WI38 (cell line): ENCODE data around the gene ABHD15.

ENCODE experiments used
- H3K4me3 ChIP-seq: 2 replicates; pipeline ENCODE4 v1.5.1; 2011; ENCODE audit warnings: low read depth, mild to moderate bottlenecking, control low read depth, low read length
- TF ChIP-seq, protein P1 (sequence below): IDR thresholded peaks from 2 replicates; pipeline ENCODE4 v1.5.1; 2012; ENCODE audit warnings: low read depth, mild to moderate bottlenecking, control low read depth, low read length

Gene ABHD15, protein sequence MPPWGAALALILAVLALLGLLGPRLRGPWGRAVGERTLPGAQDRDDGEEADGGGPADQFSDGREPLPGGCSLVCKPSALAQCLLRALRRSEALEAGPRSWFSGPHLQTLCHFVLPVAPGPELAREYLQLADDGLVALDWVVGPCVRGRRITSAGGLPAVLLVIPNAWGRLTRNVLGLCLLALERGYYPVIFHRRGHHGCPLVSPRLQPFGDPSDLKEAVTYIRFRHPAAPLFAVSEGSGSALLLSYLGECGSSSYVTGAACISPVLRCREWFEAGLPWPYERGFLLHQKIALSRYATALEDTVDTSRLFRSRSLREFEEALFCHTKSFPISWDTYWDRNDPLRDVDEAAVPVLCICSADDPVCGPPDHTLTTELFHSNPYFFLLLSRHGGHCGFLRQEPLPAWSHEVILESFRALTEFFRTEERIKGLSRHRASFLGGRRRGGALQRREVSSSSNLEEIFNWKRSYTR

DNA sequence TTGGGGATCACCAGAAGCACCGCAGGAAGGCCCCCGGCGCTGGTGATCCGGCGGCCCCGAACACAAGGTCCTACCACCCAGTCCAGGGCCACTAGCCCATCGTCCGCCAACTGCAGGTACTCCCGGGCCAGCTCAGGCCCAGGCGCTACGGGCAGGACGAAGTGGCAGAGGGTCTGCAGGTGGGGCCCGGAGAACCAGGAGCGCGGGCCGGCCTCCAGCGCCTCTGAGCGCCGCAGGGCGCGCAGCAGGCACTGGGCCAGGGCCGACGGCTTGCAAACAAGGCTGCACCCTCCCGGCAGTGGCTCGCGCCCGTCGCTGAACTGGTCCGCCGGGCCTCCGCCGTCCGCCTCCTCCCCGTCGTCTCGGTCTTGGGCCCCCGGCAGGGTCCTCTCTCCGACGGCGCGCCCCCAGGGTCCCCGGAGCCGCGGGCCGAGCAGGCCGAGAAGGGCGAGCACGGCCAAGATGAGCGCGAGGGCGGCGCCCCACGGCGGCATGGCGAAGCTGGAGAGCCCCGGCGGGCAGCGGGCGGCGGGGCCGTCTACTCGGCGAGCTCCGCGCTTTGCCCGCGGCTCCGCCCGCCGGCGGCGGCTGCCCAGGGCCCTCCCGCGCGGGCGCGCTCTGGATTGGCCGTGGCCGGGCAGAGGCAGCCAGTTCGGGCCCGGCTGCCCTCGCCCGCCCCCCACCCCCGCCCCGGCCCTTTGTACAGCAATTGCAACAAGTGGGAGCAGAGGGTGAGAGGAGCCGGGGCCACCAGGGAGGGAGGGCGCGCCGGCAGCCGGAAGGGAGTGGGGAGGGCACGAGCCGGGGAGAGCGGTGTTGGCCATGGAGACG, at the start of gene ABHD15:
ABHD15 (minus strand) TSS at position 565 of the 831 bp plus-strand sequence; CDS start at position 494, 71 bp downstream.
- peak within 1 kb of the TSS; percentile 73 for H3K4me3 ChIP-seq
- TF ChIP-seq, protein P1, sequence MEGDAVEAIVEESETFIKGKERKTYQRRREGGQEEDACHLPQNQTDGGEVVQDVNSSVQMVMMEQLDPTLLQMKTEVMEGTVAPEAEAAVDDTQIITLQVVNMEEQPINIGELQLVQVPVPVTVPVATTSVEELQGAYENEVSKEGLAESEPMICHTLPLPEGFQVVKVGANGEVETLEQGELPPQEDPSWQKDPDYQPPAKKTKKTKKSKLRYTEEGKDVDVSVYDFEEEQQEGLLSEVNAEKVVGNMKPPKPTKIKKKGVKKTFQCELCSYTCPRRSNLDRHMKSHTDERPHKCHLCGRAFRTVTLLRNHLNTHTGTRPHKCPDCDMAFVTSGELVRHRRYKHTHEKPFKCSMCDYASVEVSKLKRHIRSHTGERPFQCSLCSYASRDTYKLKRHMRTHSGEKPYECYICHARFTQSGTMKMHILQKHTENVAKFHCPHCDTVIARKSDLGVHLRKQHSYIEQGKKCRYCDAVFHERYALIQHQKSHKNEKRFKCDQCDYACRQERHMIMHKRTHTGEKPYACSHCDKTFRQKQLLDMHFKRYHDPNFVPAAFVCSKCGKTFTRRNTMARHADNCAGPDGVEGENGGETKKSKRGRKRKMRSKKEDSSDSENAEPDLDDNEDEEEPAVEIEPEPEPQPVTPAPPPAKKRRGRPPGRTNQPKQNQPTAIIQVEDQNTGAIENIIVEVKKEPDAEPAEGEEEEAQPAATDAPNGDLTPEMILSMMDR = no peak

DNA sequence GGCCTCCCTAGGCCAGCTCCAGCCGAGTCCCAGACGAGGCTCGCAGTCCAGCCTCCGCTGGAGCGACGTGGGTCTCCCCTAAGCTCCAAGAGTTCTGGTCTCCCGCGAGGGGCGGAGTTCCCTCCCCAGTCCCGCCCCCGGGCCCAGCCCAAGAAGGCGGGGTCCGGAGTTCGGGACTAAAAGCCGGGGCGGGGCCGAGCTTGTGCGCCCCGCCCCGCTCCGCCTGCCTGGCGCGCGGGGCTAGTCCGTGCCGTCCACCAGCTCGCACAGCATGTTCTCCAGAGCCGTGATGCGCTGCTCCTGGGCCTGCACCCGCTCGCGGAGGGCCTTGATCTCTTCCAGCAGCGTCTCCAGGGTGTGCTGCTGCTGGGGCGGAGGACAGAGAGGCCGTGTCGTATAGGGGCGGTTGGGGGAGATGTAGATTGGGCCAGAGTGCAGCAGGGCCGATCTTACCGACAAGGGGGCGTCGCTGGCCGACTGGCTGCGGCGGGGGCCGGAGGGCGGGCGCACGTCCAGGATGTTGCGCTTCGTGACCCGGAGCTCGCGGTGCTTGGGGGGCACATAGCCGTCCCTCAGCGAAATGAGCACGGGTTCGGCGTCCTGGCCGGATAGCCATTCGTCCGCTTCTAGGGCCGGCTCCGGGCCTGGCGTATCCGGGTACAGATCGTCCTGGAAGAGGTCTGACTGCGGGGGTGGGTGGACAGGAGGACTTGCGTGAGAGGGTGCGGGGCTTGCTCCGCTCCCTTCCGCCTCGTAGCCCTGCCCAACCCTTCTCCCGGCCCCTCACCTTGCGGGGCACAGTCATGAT, 48.9 kb upstream of the ABHD15 start:
- TF ChIP-seq, protein P1 = no peak
- H3K4me3 ChIP-seq = peak overlapping the region; percentile 21; the same call in 1 of the 2 replicates

DNA sequence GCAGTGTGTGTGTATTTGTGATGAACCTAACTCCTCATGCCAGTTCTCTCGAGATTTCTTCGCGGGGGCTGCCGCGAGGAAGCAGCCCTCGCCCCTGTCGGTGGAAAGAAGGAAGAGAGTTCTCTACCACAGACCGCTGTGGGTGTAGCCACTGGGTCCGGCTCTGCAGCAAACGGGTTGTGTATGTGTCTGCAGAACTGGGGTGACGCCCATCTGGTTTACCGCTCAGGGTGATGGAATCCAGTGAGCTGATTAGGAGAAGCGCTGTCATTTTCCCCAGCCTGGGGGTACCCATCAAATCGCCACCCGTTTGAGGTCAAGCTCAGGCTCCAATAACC, 48.2 kb upstream of the ABHD15 start:
- no peak overlapping the region for H3K4me3 ChIP-seq
- TF ChIP-seq, protein P1 = no peak

DNA sequence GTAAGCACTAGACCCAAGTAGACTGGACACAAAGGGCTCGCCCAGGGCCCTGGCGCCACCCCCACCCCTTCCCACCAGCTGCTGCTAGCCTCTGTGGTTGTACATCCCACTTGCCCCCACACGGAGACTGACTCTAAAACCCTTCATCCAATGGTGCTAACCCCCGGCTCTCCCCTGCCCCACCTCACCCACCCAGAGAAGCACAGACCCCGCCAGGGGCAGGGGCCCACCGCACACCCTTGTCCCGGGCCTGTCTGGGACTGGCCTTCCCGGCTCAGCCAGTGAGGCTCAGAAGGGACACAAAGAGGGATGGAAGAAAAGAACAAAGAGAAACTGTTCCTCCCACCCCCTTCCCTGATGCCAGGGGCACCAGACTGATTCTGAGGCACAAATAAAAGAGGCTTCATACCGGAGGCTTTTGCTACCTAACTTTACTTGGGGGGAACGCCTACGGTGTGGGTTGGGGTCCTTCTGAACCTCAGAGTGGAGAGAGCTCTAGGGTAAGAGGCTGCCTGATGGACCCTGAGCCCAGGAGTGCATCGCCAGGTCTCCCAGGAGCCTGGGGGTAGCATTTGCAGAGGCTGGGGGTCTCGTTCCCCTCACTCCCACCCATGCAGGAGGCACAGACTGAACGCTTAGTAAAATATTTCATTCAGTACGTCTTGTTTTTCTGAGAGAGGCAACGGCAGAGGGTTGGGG, 47.7 kb upstream of the ABHD15 start:
- TF ChIP-seq, protein P1 = no peak
- no peak overlapping the region for H3K4me3 ChIP-seq

DNA sequence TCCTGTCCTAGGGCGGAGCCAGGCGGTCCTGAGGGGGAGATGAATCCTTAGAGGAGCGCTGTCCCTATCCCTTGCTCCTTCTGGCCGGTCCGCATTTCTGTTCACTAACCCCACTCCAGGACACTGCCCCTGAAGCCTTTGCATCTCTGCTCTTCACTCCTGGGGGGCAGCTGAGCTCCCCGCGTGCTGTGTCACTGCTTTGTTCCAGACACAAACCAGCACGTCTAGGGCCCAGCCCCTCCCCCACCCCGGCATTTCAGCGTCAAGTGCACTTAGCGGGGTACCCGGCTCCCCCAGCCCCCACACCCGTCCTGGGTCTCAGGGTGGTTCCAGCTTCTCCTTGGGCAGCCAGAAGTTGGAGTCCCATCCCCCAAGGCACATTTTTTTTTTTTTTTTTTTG, 47.0 kb upstream of the ABHD15 start:
- TF ChIP-seq, protein P1 = no peak
- H3K4me3 ChIP-seq = peak overlapping the region; percentile 27

DNA sequence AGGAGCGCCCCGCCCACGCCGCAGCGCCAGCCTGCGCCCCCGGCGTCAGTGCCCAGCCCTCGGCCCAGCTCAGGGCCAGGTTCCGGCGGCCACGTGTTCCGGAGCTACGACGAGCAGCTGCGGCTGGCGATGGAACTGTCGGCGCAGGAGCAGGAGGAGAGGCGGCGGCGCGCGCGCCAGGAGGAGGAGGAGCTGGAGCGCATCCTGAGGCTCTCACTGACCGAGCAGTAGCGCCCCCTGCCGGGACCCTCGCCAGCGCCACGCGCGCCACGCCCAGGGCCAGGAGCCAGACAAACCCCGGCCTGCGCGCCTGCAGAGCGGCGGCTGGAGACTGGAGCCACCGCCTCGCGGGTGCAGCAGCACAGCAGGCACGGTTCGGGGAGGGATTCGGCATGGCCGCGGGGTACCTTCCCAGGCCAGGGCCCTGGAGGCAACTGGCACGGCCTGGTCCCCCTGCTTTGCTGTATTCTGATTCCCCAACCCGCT, 46.6 kb upstream of the ABHD15 start:
- H3K4me3 ChIP-seq = peak overlapping the region; percentile 27
- TF ChIP-seq, protein P1 = peak; percentile 75
